Measurements from ENCODE around the gene USP19.
A peak's percentile ranks its signal among the peaks of the same experiment; 100 is the strongest.

USP19 gene, protein sequence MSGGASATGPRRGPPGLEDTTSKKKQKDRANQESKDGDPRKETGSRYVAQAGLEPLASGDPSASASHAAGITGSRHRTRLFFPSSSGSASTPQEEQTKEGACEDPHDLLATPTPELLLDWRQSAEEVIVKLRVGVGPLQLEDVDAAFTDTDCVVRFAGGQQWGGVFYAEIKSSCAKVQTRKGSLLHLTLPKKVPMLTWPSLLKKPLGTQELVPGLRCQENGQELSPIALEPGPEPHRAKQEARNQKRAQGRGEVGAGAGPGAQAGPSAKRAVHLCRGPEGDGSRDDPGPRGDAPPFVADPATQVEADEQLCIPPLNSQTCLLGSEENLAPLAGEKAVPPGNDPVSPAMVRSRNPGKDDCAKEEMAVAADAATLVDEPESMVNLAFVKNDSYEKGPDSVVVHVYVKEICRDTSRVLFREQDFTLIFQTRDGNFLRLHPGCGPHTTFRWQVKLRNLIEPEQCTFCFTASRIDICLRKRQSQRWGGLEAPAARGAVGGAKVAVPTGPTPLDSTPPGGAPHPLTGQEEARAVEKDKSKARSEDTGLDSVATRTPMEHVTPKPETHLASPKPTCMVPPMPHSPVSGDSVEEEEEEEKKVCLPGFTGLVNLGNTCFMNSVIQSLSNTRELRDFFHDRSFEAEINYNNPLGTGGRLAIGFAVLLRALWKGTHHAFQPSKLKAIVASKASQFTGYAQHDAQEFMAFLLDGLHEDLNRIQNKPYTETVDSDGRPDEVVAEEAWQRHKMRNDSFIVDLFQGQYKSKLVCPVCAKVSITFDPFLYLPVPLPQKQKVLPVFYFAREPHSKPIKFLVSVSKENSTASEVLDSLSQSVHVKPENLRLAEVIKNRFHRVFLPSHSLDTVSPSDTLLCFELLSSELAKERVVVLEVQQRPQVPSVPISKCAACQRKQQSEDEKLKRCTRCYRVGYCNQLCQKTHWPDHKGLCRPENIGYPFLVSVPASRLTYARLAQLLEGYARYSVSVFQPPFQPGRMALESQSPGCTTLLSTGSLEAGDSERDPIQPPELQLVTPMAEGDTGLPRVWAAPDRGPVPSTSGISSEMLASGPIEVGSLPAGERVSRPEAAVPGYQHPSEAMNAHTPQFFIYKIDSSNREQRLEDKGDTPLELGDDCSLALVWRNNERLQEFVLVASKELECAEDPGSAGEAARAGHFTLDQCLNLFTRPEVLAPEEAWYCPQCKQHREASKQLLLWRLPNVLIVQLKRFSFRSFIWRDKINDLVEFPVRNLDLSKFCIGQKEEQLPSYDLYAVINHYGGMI (N-terminal part only)

DNA sequence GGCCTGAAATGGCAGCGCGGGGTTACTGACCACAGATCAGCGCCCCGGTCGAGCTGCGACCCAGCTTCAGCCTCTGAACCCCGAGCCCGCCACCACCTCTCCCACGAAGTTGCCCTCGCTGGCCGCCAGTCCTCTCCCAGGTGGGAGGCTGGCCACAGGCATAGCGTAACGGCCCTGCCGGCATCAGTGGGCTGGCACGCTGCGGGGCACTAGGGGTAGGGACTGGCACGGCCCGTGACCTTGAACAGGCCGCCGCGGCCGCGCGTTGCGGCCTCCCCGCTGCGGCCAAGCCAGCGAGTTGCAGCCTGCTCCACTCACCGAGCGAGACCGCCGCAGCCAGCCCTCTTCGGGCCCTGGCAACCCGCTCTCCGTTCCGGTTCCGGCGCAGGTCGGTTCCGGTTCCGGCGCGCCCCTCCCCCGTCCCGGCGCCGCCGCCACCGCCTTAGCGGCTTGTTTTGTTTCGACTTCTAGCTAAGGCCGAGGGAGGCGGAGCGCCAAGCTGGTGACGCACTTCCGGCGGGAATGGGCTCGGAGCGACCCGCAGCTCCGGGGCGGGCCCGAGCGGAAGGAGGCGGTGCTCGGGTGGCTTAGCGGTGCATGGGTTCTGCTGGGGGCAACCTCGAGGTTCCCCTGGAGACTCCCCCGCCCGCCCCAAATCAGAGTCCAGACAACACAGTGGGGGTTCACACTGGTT, at the start of gene USP19:
USP19 (minus strand) TSS at position 386 of the 694 bp plus-strand sequence. CDS start 1,678 bp downstream, outside the sequence.
- DNase-seq (ENCODE audit: low read depth): peak; percentile 82

DNA sequence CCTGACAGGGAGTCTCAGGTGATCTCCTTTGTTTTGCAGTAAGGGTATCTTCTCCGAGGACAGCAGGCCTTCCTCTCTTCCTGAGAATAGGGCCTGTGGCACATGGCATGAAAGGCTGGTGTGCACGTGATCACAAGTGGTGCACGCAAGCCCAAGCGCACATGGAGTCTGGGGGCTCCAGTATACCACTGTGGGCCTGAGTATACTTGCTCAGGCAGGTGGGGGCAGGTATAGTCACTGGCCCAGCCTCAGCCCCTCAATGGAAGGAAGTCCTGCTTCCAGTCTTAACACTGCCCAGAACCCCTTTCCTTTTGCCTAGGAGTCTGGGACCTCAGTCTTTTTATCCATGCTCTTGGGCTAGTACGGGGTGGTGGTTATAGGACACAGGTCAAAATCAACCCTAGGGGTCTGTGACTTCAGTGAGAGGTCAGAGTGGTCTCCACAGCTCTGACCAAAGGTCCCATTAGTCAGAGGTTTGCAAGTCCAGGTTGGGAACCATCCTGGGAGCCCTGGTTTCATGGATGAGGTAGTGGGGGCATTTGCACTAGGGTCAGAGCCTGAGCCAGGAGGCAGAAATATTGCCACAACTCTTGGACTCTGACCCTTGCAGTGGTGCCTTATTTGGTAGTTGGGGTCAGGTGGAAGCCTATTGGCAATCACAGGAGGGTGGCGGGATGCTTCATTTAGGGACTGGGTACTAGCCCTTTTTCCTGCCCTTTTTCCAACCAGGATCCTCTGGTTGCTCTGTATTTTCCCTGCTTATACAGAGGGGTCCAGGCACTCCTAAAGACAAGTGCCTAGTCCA, 46.3 kb upstream of the USP19 start:
- DNase-seq (ENCODE audit: low read depth): no peak

DNA sequence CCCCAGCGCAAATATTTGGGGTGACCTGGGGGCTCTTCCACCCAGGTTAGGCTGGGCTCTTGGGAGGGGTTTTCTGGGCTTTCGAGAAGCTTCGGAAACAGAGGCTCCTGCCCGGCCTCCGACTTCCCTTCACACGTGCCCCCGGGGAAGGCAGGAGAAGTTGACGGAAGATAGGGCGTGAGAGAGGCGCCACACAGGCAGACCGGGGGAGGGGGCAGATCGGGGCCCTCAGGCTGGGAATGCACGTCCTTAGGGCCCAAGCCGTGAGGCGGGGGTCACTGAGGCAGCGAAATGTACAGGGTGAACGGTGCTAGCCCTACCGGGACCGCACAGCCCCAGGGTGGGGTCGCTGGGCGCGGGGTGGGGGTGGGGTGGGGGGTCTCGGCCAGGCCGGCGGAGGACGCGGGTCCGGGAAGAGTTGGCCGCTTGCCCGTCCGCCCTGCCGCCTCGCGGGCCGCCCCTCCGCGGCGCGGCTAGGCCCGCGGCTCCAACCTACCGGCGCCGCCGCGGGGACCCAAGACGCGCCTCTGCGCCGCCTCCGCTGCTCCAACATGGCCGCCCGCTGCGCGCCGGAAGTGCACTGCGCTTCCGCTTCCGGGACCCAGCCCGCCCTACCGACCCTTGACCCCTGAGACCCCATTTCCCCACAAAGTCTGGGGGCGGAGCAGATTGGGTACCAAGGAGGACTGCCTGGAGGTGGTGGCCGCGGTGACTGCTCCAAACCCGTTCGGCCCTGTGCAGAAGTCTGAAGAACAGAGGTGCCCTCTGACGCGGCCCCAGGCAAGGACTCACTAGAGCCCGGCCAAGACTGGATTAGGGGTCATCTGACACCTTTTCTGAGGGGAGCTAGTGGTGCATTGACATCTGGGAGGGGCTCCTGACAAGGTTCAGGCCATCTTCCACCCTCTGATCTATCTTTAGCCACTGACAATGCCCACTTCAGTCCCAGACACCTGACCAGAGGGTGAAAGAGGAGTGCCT, 45.4 kb upstream of the USP19 start, which contains the start of gene CCDC71:
CCDC71 (minus strand) TSS at position 561 of the 981 bp plus-strand sequence. CDS start 2,123 bp downstream, outside the sequence.
- DNase-seq (ENCODE audit: low read depth): peak; percentile 35

DNA sequence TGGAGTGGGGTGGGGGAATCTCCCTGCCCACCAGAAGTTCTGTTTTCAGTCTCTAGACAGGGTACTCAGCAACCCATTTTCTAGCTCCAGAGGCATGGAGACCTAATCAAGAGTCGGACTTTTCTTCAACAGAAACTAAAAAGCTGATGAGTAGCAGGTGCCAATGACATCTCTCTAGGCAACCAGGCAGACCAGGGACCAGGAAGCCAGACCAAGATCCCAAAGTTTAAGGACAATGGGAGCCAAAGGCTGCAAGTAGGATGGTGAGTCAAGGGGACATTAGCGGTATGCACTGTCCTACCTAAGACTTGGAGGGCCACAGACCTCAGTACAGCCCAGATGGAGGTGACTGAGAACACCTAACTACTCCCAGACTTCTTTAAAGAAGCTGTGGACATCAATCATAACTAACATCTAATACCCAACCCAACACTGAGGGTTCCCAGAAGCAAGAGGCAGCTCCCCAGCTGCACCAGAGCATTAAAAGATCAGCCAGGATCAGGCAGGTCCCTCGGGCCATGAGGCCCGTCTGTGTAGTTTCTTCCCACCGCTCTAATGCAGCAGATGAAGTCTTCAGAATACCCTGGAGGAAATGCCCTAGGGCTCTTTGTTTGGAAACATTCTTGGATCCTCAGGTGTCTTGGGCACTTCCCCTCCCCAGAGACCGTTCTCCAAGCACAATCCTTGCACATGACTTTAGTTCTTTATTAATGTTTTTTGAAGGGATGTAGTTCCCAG, 44.5 kb upstream of the USP19 start:
- no peak for DNase-seq (ENCODE audit: low read depth)

DNA sequence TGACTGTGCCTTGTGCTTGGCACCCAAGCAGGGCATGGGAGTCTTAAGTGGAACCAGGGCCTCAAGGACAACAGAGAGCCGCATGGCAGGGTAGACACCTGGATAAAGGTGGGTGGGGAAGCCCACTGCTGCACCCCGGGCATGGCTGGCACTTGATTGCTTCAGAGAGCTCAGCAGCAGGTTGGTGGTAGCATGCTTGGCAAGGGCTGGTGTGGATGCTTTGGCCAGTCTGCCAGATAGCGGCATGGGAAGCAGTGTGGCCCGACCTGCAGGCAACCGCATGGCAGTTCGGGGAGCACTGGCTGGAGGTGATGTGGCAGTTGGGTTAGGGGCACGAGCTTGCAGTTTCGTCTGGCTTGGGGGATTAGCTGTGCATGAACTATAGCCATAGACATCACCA, 43.0 kb upstream of the USP19 start:
- DNase-seq (ENCODE audit: low read depth): no peak

DNA sequence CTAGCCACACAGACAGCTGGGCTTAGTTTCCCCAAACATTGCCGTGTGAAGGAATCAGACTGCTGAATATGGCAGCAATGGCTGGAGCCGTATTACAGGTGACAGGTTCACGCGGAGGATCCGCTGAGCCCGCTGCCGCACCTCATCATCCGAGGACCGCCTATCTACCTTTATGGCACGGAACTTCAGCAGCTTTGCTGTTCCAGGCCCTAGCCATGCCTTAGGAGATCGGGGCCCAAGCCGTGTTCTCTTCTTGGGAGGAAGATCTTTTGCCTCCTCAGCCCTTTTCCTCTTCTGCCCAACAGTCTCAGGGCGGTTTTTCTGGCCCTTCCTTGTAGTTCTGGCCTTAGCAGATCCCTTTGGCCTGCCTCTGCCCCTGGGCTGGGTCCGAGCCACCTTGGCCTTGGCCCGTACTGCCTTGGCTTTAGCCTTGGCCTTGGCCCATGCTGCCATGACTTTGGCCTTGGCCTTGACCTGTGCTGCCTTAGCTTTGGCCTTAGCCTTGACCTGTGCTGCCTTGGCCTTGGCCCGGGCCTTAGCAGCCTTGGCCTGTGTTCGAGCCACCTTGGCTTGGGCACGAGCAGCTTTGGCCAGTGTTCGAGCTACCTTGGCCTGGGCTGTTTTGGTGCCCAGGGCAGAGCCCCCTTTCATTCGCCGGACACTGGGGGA, 42.3 kb upstream of the USP19 start:
- DNase-seq (ENCODE audit: low read depth): no peak

DNA sequence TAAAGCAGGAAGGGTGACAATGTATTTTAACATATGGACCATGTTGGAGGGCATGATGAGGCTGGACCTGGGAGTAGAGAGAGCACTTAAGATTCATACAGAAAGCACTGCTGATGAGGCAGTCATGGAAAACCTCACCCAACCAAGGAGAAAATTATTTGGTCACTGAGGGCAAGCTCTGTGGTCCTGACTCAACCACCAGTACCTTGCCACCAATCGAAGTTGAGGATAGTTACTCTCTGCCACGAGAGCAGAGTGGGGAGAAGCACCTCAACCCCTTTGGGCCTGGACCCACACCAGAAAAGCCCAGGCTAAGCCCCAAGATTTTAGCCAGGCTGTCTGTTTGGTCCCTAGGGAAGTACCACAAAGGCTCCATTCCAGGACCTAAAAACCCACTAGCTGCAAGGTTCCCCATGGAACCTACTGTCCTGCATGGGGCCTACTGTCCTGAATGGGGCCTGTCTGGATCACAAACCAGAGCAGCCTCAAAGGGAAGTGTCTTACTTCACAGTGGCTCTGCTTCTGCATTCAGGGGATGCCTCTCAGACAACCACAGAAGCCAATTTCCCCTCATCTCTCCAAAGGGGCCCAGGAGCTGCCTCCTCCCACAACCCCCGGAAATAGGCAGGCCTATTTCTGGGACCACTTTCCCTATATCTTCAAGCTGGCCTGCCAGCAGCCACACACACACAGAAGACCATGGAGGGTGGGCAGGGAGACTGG, 41.3 kb upstream of the USP19 start:
- DNase-seq (ENCODE audit: low read depth): no peak

DNA sequence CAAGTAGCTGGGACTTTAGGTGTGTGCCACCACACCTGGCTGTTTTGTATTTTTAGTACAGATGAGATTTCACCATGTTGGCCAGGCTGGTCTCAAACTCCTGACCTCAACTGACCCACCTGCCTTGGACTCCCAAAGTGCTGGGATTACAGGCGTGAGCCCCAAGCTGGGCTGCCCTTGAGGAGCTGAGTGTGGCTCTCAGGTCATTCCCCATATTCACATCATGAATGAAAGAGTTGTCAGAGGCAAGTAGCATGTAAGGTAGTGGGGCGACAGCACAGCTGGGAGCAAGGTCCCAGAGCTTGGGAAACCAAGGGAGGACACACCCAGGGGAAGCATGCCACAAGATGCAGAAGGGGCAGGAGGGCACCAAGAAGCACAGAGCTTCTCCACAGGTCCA, 40.6 kb upstream of the USP19 start:
- no peak for DNase-seq (ENCODE audit: low read depth)

DNA sequence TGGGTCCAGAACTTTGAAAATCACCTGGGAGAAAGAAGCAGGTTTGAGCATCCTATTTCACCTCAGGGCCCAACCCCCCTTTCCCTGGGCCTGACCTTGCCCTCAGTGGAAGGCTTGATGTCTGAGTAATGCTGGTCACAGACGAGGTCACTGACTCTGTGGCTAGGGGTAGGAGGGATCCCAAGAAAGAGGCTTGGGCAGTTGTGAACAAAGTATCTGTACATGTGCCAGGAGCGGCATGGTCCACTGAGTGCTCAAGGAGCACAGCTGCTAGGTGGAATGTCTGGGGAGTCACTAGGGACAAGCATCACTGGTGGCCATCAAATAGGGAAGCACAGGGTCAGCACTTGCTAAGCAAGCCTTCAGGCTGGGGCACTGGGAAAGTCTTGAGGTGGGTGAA, 38.2 kb upstream of the USP19 start:
- DNase-seq (ENCODE audit: low read depth): no peak

DNA sequence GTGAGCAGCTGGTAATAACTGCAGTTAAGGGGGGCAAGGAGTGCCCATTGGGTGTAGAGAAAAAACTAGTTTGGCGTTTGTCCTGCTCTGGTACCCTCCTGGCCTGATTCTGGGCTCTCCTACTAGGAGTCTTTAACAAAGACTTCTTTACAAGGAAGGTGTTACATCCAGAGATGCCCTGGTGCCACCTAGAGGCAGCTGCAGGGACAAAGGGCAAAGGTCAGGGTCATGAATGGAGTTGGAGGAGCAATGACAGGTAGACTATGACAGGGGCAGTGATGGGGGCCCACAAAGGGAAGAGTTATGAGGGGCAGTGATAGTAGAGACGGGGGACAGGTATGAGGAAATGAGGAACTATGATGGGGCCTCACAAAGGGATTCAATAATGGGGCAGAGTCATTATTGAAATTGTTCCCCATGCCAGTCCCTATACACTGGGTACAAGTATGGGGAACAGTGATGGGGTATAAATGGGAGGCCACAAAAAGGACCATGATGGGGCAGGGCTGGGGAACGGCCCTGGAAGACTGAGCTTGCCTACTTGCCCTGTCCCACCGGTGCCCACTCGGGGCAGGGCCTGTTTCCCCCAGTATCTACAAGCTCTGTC, 37.6 kb upstream of the USP19 start:
- DNase-seq (ENCODE audit: low read depth): no peak

DNA sequence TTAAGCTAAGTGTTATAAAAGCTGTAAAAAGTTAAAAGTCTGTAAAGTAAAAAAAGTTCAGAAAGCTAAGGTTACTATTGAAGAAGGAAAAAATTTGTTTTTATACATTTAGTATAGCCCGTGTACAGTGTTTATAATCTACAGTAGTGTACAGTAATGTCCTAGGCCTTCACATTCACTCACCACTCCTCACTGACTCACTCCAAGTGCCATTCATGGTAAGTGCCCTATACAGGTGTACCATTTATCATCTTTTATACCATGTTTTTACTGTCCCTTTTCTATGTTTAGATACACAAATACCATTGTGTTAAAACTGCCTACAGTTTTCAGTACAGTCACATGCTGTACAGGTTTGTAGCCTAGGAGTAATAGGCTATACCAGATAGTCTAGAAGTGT, 36.7 kb upstream of the USP19 start:
- DNase-seq (ENCODE audit: low read depth): no peak

DNA sequence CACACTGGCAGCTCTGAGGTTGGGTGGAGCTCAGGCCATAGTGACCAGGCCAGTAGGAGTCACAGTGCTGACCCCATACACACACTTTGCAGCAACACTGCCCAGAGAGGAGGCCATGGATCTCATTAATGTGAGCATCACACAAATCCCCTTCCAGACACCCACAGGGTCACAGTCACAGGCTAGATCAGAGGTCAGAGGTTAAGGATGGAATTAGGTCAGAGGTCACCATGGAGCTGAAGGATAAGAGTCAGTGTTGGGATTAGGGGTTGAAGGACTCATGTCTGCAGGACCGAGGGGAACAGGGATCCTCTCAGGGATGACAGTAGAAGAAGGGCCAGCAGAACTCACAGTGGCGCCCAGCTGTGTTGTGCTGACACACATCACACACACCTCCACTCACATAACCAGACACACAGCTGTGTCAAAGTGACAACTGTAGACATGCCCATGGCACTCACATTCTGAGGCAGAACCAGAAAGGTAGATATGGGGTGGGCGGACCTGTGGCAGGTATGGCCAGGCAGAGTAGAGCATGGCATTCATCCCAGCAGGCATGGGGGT, 32.8 kb upstream of the USP19 start:
- DNase-seq (ENCODE audit: low read depth): no peak

DNA sequence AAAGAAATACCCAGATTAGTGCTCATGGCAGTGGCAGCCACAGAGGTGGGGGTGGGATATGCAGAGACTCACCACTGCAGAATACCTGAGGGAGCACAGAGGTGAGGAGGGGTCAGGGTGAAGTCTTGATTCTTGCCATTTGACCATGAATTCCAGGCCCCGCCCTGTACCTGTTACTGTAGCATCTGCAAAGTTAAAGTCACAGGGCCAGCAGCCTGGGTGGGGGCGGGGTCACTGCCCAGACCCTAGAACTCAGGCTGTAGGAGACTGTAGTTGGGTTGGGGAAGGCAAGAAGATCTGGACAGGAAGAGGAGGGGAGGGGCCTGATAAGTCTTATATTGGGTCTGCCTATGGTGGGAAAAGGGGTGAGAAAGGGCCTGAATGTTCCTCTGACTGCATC, 31.0 kb upstream of the USP19 start:
- DNase-seq (ENCODE audit: low read depth): no peak

DNA sequence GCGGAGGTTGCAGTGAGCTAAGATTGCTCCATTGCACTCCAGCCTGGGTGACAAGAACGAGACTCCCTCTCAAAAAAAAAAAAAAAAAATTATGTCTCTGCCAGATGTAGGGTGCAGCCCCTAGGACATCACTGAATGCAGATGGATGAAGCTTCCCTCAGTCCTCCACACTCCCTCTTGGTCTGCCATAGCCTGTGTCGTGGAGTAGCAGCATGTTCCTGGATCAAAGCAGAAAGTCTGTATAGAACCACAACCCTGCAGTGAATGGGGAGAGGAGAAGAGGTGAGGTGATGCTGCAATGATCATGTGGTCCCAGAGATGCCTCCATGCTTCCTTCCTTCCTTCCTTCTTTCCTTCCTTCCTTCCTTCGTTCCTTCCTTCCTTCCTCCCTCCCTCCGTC, 27.5 kb upstream of the USP19 start:
- no peak for DNase-seq (ENCODE audit: low read depth)

DNA sequence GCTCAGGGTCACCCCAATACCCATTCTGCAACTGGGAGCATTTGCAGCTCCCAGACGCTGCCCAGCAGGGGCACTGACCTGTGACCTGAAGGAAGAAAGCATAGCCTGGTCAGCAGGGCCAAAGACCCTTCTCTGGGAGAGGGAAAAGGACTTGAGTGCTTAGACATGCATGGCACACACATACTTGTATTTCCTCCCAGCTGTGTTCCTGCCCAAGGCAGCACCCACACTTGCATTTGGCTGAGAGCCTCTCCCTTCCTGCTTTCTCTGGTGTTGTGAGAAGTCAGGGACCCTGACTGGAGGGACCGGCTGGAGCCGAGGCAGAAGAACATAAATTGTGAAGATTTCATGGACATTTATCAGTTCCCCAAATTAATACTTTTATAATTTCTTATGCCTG, 19.5 kb upstream of the USP19 start:
- no peak for DNase-seq (ENCODE audit: low read depth)

DNA sequence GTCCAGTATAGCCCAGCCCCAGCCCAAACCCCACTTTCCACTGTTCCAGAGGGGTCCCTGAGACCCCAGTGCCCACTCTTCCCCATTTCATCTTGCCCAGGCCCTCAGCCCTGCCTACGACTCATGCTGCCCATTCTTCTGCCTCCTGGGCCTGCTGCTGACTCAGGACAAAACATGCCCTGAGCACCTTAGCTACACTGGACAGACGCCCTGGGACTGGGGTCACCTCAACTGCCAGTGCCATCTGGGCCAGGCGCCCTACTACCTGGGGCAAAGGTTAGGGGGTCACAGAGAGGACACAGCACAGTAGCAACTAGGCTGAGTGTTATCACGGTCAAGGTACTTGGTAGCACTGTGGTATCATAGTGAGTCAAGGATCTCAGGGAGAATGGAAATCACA, 14.9 kb upstream of the USP19 start:
- DNase-seq (ENCODE audit: low read depth): no peak

All from GM04504 (cell line).